ENCODE results near the gene C3orf80.

DNA sequence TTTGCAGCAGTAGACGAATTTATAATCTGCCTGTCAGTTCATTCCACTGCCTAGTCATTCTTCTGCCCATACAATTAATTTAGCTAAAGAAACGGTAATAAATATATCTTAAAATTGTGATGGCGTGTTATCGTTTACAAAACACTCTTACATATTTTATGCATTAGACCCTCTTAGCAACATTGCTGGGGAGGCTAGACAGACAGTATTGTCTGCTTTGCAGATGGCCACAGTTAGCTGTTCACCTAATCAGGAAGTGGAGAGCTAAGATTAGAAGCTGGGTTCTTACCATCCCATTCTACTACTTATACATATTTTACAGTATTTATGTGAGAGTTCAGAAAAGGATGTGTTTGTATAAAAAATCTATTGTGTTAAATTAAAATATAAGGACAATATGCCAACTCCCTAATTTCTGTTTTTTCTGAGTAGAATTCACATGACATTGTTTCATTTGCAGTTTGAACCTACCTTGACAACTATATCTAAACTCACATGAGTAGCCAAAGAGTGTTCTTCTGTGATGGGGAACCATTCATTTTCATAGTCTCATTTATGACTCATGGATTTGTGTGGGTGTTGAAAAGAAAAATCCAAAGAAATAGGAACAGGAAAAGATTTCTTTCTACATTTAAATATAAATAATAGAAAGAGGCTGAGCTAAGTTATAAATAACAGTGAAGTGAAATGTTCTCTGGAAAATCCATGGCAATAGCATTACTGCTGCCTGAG, 41.7 kb upstream of the C3orf80 start:
- no peak for TF ChIP-seq EZH2 (IDR thresholded peaks at IDR 0.05; ENCODE audit: insufficient read depth, poor library complexity, severe bottlenecking)
- no peak for TF ChIP-seq EZH2phosphoT487 (IDR thresholded peaks at IDR 0.05; ENCODE audit: insufficient read depth, low read depth)

All from GM23248 (cell line).